Gastroesophageal sphincter (tissue), 4 donors: ENCODE data around the gene PGA3. TPM values are rescaled to one million over a fixed set of nuclear protein-coding genes. Genes with fewer than 3 reads are reported as not detected.
"Not testable (repeated sequence)": the region's sequence is repeated elsewhere in the genome, so short reads cannot be mapped to it uniquely, and the experiment has no call there.

ENCODE experiments used
- ATAC-seq: fragments of 150-250 bp; one replicate; pipeline ENCODE4 v1.9.1; 2016; ENCODE audit warnings: mild to moderate bottlenecking, moderate library complexity
- H3K27ac ChIP-seq, 4 donors: fragments of 200-600 bp; sonication (generic) in 3 of 4; 1 replicate in 3 of 4; 2 replicates in 1 of 4; pipeline ENCODE4 v1.5.1; 2016 to 2019
- H3K27me3 ChIP-seq: fragments of 200-600 bp; sonication (generic); one replicate; pipeline ENCODE4 v1.5.1; 2019
- H3K36me3 ChIP-seq, 2 donors: fragments of 200-600 bp; sonication (generic); one replicate each; pipeline ENCODE4 v1.5.1; 2019; ENCODE audit warnings: control low read depth in 1 of 2
- H3K4me1 ChIP-seq, 3 donors: fragments of 200-600 bp; sonication (generic); 1 replicate in 2 of 3; 2 replicates in 1 of 3; pipeline ENCODE4 v1.5.1; 2016 to 2019; ENCODE audit warnings: control low read depth in 2 of 3
- H3K4me3 ChIP-seq, 2 donors: fragments of 200-600 bp; sonication (generic); one replicate each; pipeline ENCODE4 v1.5.1; 2019; ENCODE audit warnings: mild to moderate bottlenecking in 1 of 2, moderate library complexity in 1 of 2
- H3K9me3 ChIP-seq, 3 donors: fragments of 200-600 bp; sonication (generic); one replicate each; pipeline ENCODE4 v1.5.1; 2017 to 2019; ENCODE audit warnings: control low read depth in 2 of 3
- CTCF ChIP-seq, 4 experiments: fragments of 200-600 bp in 2 of 4; fragments of 450-650 bp in 2 of 4; sonication (generic) in 1 of 4; IDR thresholded peaks; one replicate each; pipeline ENCODE4 v1.5.1; 2017 to 2019; ENCODE audit warnings: antibody characterized with exemption in 4 of 4, mild to moderate bottlenecking in 2 of 4, moderate library complexity in 2 of 4
- EP300 ChIP-seq: sonication (generic); formaldehyde crosslinking; IDR thresholded peaks from one replicate; pipeline ENCODE4 v1.6.1; 2017; ENCODE audit warnings: antibody characterized with exemption, mild to moderate bottlenecking
- POLR2A ChIP-seq, 2 donors: fragments of 450-650 bp; IDR thresholded peaks; one replicate each; pipeline ENCODE4 v1.6.1; 2017; ENCODE audit warnings: antibody characterized with exemption in 2 of 2, mild to moderate bottlenecking in 2 of 2, moderate library complexity in 1 of 2
- POLR2AphosphoS5 ChIP-seq: sonication (generic); formaldehyde crosslinking; IDR thresholded peaks from one replicate; pipeline ENCODE4 v1.6.1; 2017; ENCODE audit warnings: antibody characterized with exemption
- WGBS, 2 donors: methylation state at CpG; one replicate each; pipeline ENCODE4 v1.1.5; 2018; ENCODE audit warnings: low coverage in 1 of 2; 5-methylcytosine and 5-hydroxymethylcytosine counted together
- total RNA-seq, 4 donors: library from RNA; depleted of rRNA; stranded (reverse); fragments of >200 nt; gene quantifications; one replicate each; pipeline ENCODE4 v1.1.0, GENCODE V29; 2016

Gene PGA3
- total RNA-seq, 4 donors from 2014 or later, result 0.81 TPM; not detected in 3

- no peak for ATAC-seq
- Histone ChIP-seq H3K27ac (peak overlapping the region; percentile 80 to 99 (median 98)), H3K27me3 (no peaks in the 10 kb centered on the region), H3K9me3 (no peaks in the 10 kb centered on the region), H3K4me3 (peak overlapping the region; percentile 61 to 84), H3K36me3 (no peaks in the 10 kb centered on the region), H3K4me1 (peaks cover 5 to 43% (median 8%) of the 10 kb centered on the region in 3 donors)
- WGBS, 2 donors, result 46 to 71% methylated on average over 5 to 8 of the region's 8 CpGs
- TF ChIP-seq CTCF (IDR thresholded peaks at IDR 0.05) (no peak), POLR2A (IDR thresholded peaks at IDR 0.05) (no peak), EP300 (no peak), POLR2AphosphoS5 (no peak)
Measured at GRCh38 chr11:61162092-61162941, 41.0 kb upstream of the PGA3 start.

- no peak for TF ChIP-seq EP300
- TF ChIP-seq POLR2AphosphoS5, result no peak
- no peak for TF ChIP-seq CTCF (IDR thresholded peaks at IDR 0.05)
- no peak for TF ChIP-seq POLR2A (IDR thresholded peaks at IDR 0.05)
- no peak for ATAC-seq
- no peaks in the 10 kb centered on the region for H3K9me3 ChIP-seq
- peaks cover 5 to 37% (median 8%) of the 10 kb centered on the region in 3 donors for H3K4me1 ChIP-seq
- H3K27me3 ChIP-seq, result no peaks in the 10 kb centered on the region
- H3K36me3 ChIP-seq, result no peaks in the 10 kb centered on the region
- no peak overlapping the region for H3K27ac ChIP-seq
- H3K4me3 ChIP-seq, result no peak overlapping the region
- WGBS, 2 donors, result 83 to 89% methylated on average over 2 to 4 of the region's 4 CpGs
Measured at GRCh38 chr11:61163021-61163420, 40.3 kb upstream of the PGA3 start.

GRCh38 chr11:61163714-61164605, 39.4 kb upstream of the PGA3 start:
- Histone ChIP-seq H3K36me3 (no peaks in the 10 kb centered on the region), H3K27me3 (no peaks in the 10 kb centered on the region), H3K9me3 (no peaks in the 10 kb centered on the region), H3K4me1 (peaks cover 0 to 28% (median 5%) of the 10 kb centered on the region in 3 donors), H3K4me3 (no peak overlapping the region), H3K27ac (peak overlapping the region in 1 of 4 donors; percentile 25)
- 69 to 94% methylated on average over 4 to 13 of the region's 13 CpGs for WGBS, 2 donors
- TF ChIP-seq POLR2A (IDR thresholded peaks at IDR 0.05), result no peak
- no peak for TF ChIP-seq POLR2AphosphoS5
- no peak for TF ChIP-seq CTCF (IDR thresholded peaks at IDR 0.05)
- no peak for TF ChIP-seq EP300
- no peak for ATAC-seq

GRCh38 chr11:61164606-61165424, 38.5 kb upstream of the PGA3 start:
- no peak overlapping the region for H3K4me3 ChIP-seq
- no peak overlapping the region for H3K27ac ChIP-seq
- WGBS, 2 donors, result 74 to 76% methylated on average over 8 to 13 of the region's 13 CpGs
- no peaks in the 10 kb centered on the region for H3K36me3 ChIP-seq
- H3K4me1 ChIP-seq, result peaks cover 0 to 19% (median 5%) of the 10 kb centered on the region in 3 donors
- TF ChIP-seq CTCF (IDR thresholded peaks at IDR 0.05) (no peak), POLR2AphosphoS5 (no peak), POLR2A (IDR thresholded peaks at IDR 0.05) (no peak), EP300 (no peak)
- H3K27me3 ChIP-seq, result no peaks in the 10 kb centered on the region
- ATAC-seq, result no peak
- H3K9me3 ChIP-seq, result no peaks in the 10 kb centered on the region

GRCh38 chr11:61165785-61166184, 37.5 kb upstream of the PGA3 start:
- ATAC-seq, H3K36me3 ChIP-seq, H3K9me3 ChIP-seq, H3K27me3 ChIP-seq, H3K27ac ChIP-seq, H3K4me1 ChIP-seq, H3K4me3 ChIP-seq: not testable (repeated sequence)
- WGBS, 2 donors, result 79% methylated on average over 2 of the region's 7 CpGs; no CpG with 5 or more reads in 1 of the 2 donors

- H3K4me3 ChIP-seq, H3K4me1 ChIP-seq, H3K27me3 ChIP-seq, H3K9me3 ChIP-seq, H3K27ac ChIP-seq, ATAC-seq, H3K36me3 ChIP-seq: not testable (repeated sequence)
- no CpG with 5 or more reads among the region's 31 CpGs for WGBS, 2 donors
Measured at GRCh38 chr11:61166331-61166730, 37.0 kb upstream of the PGA3 start.
